CD4-positive, alpha-beta memory T cell (primary cell): ENCODE measurements around the gene INO80. TPM values are rescaled to one million over a fixed set of nuclear protein-coding genes. Genes with fewer than 3 reads are reported as not detected.

Experiments
- CTCF ChIA-PET: fragments of 350-600 bp; sonication (Branson Sonifier 250); formaldehyde crosslinking; loops from one replicate; lab custom pipeline; 2021; ENCODE audit warnings: inconsistent platforms; ENCODE audit not compliant: partially characterized antibody; lab: Charles Lee
- POLR2A ChIA-PET: fragments of 350-600 bp; sonication (Branson Sonifier 250); formaldehyde crosslinking; loops from one replicate; lab custom pipeline; 2021; ENCODE audit not compliant: partially characterized antibody; lab: Charles Lee
- DNase-seq, 5 donors: peaks; one replicate each; pipeline versions ENCODE4 v3.0.0 to v3.0.0-alpha.2; 2020 to 2022; ENCODE audit warnings: mixed read lengths in 1 of 5
- H3K27ac ChIP-seq: one replicate; pipeline ENCODE4 v1.7.0; 2013; ENCODE audit warnings: low read depth, low read length
- H3K27me3 ChIP-seq: 2 replicates; pipeline ENCODE4 v1.7.0; 2013; ENCODE audit warnings: mild to moderate bottlenecking, low read length, moderate library complexity; ENCODE audit not compliant: insufficient read depth
- H3K36me3 ChIP-seq: 2 replicates; pipeline ENCODE4 v1.7.0; 2013; ENCODE audit warnings: mild to moderate bottlenecking, low read length, moderate library complexity; ENCODE audit not compliant: insufficient read depth
- H3K4me1 ChIP-seq: 2 replicates; pipeline ENCODE4 v1.7.0; 2013; ENCODE audit warnings: mild to moderate bottlenecking, low read length, moderate library complexity; ENCODE audit not compliant: insufficient read depth
- H3K4me3 ChIP-seq, 2 donors: one replicate each; pipeline ENCODE4 v1.7.0; 2013; ENCODE audit warnings: low read length in 2 of 2, mild to moderate bottlenecking in 1 of 2
- H3K9me3 ChIP-seq, 2 donors: one replicate each; pipeline ENCODE4 v1.7.0; 2013; ENCODE audit warnings: low read length in 2 of 2, control low read depth in 1 of 2; ENCODE audit not compliant: control insufficient read depth in 1 of 2
- H3K27ac Mint-ChIP-seq, 7 donors: one replicate each; pipeline ENCODE4 v1.8.0; 2020 to 2021; ENCODE audit warnings: mixed read lengths in 7 of 7, mild to moderate bottlenecking in 6 of 7, inconsistent platforms in 3 of 7, moderate library complexity in 3 of 7
- H3K27me3 Mint-ChIP-seq, 2 donors: one replicate each; pipeline ENCODE4 v1.8.0; 2020 to 2021; ENCODE audit warnings: mixed read lengths in 2 of 2
- H3K36me3 Mint-ChIP-seq, 2 donors: one replicate each; pipeline ENCODE4 v1.8.0; 2020 to 2021; ENCODE audit warnings: mixed read lengths in 2 of 2, inconsistent platforms in 1 of 2, mild to moderate bottlenecking in 1 of 2
- H3K4me1 Mint-ChIP-seq, 4 donors: one replicate each; pipeline ENCODE4 v1.8.0; 2020 to 2021; ENCODE audit warnings: mixed read lengths in 4 of 4, mild to moderate bottlenecking in 1 of 4
- H3K4me3 Mint-ChIP-seq, 8 donors: one replicate each; pipeline ENCODE4 v1.8.0; 2020 to 2021; ENCODE audit warnings: mixed read lengths in 8 of 8, mild to moderate bottlenecking in 7 of 8, moderate library complexity in 6 of 8, inconsistent platforms in 3 of 8
- H3K9me3 Mint-ChIP-seq, 8 donors: one replicate each; pipeline ENCODE4 v1.8.0; 2020 to 2021; ENCODE audit warnings: mixed read lengths in 8 of 8, mild to moderate bottlenecking in 5 of 8, inconsistent platforms in 3 of 8, moderate library complexity in 1 of 8
- intact Hi-C: fragments of 100-400 bp; cut with micrococcal nuclease; formaldehyde crosslinking; loops from one replicate; pipeline ENCODE4 v1.15.1; 2023
- polyA plus RNA-seq, 2 donors: library from polyadenylated mRNA; unstranded; fragments of 300-500 nt; fragmentation: Illumina TruSeq; gene quantifications; one replicate each; pipeline ENCODE4 v1.2.3, GENCODE V29; 2021
- total RNA-seq, 2 experiments: library from RNA; stranded (reverse); gene quantifications; one replicate each; pipeline ENCODE4 v1.2.3, GENCODE V29; 2021

INO80 gene
- total and polyA plus RNA-seq, 4 experiments from 2014 or later: 1.5 to 34.4 (median 18.2) TPM

DNA sequence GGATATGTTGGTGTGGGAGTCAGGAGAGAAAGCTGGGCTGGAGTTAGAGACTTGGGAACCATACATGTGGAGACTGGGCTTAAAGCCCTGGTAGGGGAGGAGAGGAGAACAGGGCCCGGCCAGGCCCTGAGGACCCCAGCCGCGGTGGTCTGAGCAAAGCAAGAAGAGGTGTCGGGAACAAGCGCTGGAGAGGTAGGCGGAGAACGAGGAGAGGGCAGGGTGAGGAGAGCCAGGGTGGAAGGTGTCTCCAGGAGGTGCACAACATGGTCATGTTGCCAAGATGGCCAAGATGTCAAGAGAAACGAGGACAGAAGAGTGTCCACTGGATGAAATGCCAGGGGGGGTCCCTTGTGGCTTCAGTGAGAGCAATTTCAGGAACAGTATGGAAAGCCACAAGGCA lies 157.4 kb downstream of the INO80 start:
- POLR2A ChIA-PET: no interaction called here
- peaks cover 3 to 7% (median 5%) of the 10 kb centered on the region in 4 donors for H3K4me1 Mint-ChIP-seq
- no peaks in the 10 kb centered on the region for H3K9me3 Mint-ChIP-seq
- peaks cover 2% of the 10 kb centered on the region in 2 donors for H3K27me3 Mint-ChIP-seq
- no peaks in the 10 kb centered on the region for H3K36me3 ChIP-seq
- DNase-seq: no peak
- H3K27me3 ChIP-seq: no peaks in the 10 kb centered on the region
- peaks cover 3% of the 10 kb centered on the region for H3K4me1 ChIP-seq
- no peak overlapping the region for H3K27ac ChIP-seq
- H3K4me3 Mint-ChIP-seq: no peak overlapping the region
- intact Hi-C loops: no loop called here
- peak overlapping the region in 2 of 7 donors; percentile 22 to 61 for H3K27ac Mint-ChIP-seq
- H3K9me3 ChIP-seq: no peaks in the 10 kb centered on the region
- peaks cover 0 to 2% of the 10 kb centered on the region in 2 donors for H3K36me3 Mint-ChIP-seq
- CTCF ChIA-PET: no interaction called here
- H3K4me3 ChIP-seq: no peak overlapping the region

- no peak for DNase-seq
- Histone ChIP-seq H3K27me3 (no peaks in the 10 kb centered on the region), H3K36me3 (no peaks in the 10 kb centered on the region), H3K9me3 (no peaks in the 10 kb centered on the region), H3K4me3 (no peak overlapping the region), H3K4me1 (peaks cover 6% of the 10 kb centered on the region), H3K27ac (no peak overlapping the region)
- Mint-ChIP-seq H3K27ac (peak overlapping the region in 1 of 7 donors; percentile 23), H3K4me3 (no peak overlapping the region), H3K36me3 (peaks cover 0 to 5% of the 10 kb centered on the region in 2 donors), H3K27me3 (peaks cover 1 to 2% of the 10 kb centered on the region in 2 donors), H3K4me1 (peaks cover 5 to 13% (median 9%) of the 10 kb centered on the region in 4 donors), H3K9me3 (peaks cover 0 to 2% (median 0%) of the 10 kb centered on the region in 8 donors)
- POLR2A ChIA-PET: no interaction called here
- intact Hi-C loops: no loop called here
- CTCF ChIA-PET: no interaction called here
These were observed 157.9 kb downstream of the INO80 start for GRCh38 chr15:40958146-40958545.

GRCh38 chr15:40957581-40958051 lies 158.5 kb downstream of the INO80 start:
- H3K9me3 Mint-ChIP-seq: peaks cover 0 to 3% (median 0%) of the 10 kb centered on the region in 8 donors
- ChIA-PET CTCF (interaction anchor here (1.4 kb wide), 1 partner anchor 16 kb away, joined by 4 read pairs; no protein-coding TSS in a partner anchor), POLR2A (no interaction called here)
- Histone ChIP-seq H3K27ac (no peak overlapping the region), H3K36me3 (no peaks in the 10 kb centered on the region), H3K4me3 (no peak overlapping the region), H3K4me1 (peaks cover 8% of the 10 kb centered on the region), H3K9me3 (no peaks in the 10 kb centered on the region), H3K27me3 (no peaks in the 10 kb centered on the region)
- H3K4me1 Mint-ChIP-seq: peaks cover 5 to 18% (median 13%) of the 10 kb centered on the region in 4 donors
- no peak overlapping the region for H3K27ac Mint-ChIP-seq
- peaks cover 0 to 6% of the 10 kb centered on the region in 2 donors for H3K36me3 Mint-ChIP-seq
- H3K4me3 Mint-ChIP-seq: no peak overlapping the region
- intact Hi-C loops: no loop called here
- peaks cover 0 to 2% of the 10 kb centered on the region in 2 donors for H3K27me3 Mint-ChIP-seq
- DNase-seq: no peak

- peaks cover 0 to 2% of the 10 kb centered on the region in 2 donors for H3K27me3 Mint-ChIP-seq
- no peak for DNase-seq
- intact Hi-C loops: no loop called here
- H3K4me3 Mint-ChIP-seq: no peak overlapping the region
- Histone ChIP-seq H3K4me3 (no peak overlapping the region), H3K27ac (no peak overlapping the region), H3K27me3 (no peaks in the 10 kb centered on the region), H3K4me1 (peaks cover 13% of the 10 kb centered on the region), H3K9me3 (no peaks in the 10 kb centered on the region), H3K36me3 (no peaks in the 10 kb centered on the region)
- peaks cover 0 to 6% of the 10 kb centered on the region in 2 donors for H3K36me3 Mint-ChIP-seq
- ChIA-PET CTCF (interaction anchor here (1.1 to 1.4 kb wide), 2 partner anchors 16 to 55 kb away, joined by 3 to 4 read pairs; no protein-coding TSS in a partner anchor), POLR2A (no interaction called here)
- H3K9me3 Mint-ChIP-seq: peaks cover 0 to 3% (median 0%) of the 10 kb centered on the region in 8 donors
- peaks cover 5 to 20% (median 14%) of the 10 kb centered on the region in 4 donors for H3K4me1 Mint-ChIP-seq
- no peak overlapping the region for H3K27ac Mint-ChIP-seq
These were observed 159.0 kb downstream of the INO80 start for GRCh38 chr15:40957041-40957555.

GRCh38 chr15:40956541-40956982 lies 159.5 kb downstream of the INO80 start:
- Histone ChIP-seq H3K4me1 (peaks cover 14% of the 10 kb centered on the region), H3K36me3 (no peaks in the 10 kb centered on the region), H3K27ac (no peak overlapping the region), H3K27me3 (no peaks in the 10 kb centered on the region), H3K9me3 (no peaks in the 10 kb centered on the region), H3K4me3 (no peak overlapping the region)
- intact Hi-C loops: no loop called here
- Mint-ChIP-seq H3K4me3 (peak overlapping the region in 1 of 8 donors; percentile 57), H3K9me3 (peaks cover 0 to 3% (median 0%) of the 10 kb centered on the region in 8 donors), H3K36me3 (peaks cover 0 to 6% of the 10 kb centered on the region in 2 donors), H3K27ac (no peak overlapping the region), H3K4me1 (peaks cover 5 to 21% (median 15%) of the 10 kb centered on the region in 4 donors), H3K27me3 (peaks cover 0 to 2% of the 10 kb centered on the region in 2 donors)
- ChIA-PET POLR2A (no interaction called here), CTCF (interaction anchor here (1.1 to 1.4 kb wide), 2 partner anchors 15 to 54 kb away, joined by 3 to 4 read pairs; no protein-coding TSS in a partner anchor)
- DNase-seq: no peak

DNA sequence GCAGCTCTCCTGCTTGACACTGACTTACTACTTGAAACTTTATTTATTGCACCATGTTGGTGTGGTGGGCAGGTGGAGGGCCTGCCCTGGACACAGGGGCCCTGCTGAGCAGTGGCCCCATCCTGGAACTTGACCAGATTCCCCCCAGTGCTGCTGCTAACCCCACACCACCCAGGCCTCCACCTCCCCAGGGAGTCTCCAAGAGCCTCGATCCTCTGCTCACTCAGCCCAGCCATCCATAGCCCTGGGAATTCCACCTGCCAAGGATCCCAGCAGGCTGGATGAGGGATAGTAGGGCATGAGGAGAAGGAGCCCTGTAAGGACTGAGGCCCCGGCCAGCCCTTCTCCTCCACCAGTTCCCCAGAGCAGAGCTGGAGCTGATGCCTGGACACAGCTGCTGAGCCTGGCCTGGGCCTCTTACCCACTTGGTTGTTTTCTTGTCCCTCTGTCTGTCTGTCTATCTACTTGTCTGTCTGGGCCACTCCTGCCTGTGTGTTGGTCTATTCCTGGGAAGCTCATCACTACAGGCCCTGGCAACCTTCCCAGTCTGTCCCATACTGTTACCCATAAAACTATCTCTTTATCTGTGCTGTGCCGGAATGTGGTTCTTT lies 160.0 kb downstream of the INO80 start:
- no peak overlapping the region for H3K27ac ChIP-seq
- Mint-ChIP-seq H3K27ac (peak overlapping the region in 1 of 7 donors; percentile 47), H3K9me3 (peaks cover 0 to 3% (median 0%) of the 10 kb centered on the region in 8 donors), H3K27me3 (peaks cover 0 to 2% of the 10 kb centered on the region in 2 donors), H3K4me3 (peak overlapping the region in 2 of 8 donors; percentile 55 to 57), H3K36me3 (peaks cover 0 to 6% of the 10 kb centered on the region in 2 donors), H3K4me1 (peaks cover 5 to 22% (median 15%) of the 10 kb centered on the region in 4 donors)
- H3K9me3 ChIP-seq: no peaks in the 10 kb centered on the region
- POLR2A ChIA-PET: no interaction called here
- no peaks in the 10 kb centered on the region for H3K27me3 ChIP-seq
- CTCF ChIA-PET: interaction anchor here (1.1 to 1.4 kb wide), 2 partner anchors 15 to 53 kb away, joined by 3 to 4 read pairs; no protein-coding TSS in a partner anchor
- intact Hi-C loops: no loop called here
- DNase-seq: no peak
- no peaks in the 10 kb centered on the region for H3K36me3 ChIP-seq
- peaks cover 14% of the 10 kb centered on the region for H3K4me1 ChIP-seq
- H3K4me3 ChIP-seq: no peak overlapping the region
